Measurements from ENCODE around the gene ROR2.
"Not testable (repeated sequence)": the region's sequence is repeated elsewhere in the genome, so short reads cannot be mapped to it uniquely, and the experiment has no call there.

DNA sequence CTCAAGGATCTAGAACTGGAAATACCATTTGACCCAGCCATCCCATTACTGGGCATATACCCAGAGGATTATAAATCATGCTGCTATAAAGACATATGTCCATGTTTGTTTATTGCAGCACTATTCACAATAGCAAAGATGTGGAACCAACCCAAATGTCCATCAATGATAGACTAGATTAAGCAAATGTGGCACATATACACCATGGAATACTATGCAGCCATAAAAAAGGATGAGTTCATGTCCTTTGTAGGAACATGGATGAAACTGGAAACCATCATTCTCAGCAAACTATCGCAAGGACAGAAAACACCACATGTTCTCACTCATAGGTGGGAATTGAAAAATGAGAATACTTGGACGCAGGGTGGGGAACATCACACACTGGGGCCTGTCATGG is 336.0 kb downstream of the ROR2 start:
- TF ChIP-seq, protein P1, sequence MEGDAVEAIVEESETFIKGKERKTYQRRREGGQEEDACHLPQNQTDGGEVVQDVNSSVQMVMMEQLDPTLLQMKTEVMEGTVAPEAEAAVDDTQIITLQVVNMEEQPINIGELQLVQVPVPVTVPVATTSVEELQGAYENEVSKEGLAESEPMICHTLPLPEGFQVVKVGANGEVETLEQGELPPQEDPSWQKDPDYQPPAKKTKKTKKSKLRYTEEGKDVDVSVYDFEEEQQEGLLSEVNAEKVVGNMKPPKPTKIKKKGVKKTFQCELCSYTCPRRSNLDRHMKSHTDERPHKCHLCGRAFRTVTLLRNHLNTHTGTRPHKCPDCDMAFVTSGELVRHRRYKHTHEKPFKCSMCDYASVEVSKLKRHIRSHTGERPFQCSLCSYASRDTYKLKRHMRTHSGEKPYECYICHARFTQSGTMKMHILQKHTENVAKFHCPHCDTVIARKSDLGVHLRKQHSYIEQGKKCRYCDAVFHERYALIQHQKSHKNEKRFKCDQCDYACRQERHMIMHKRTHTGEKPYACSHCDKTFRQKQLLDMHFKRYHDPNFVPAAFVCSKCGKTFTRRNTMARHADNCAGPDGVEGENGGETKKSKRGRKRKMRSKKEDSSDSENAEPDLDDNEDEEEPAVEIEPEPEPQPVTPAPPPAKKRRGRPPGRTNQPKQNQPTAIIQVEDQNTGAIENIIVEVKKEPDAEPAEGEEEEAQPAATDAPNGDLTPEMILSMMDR (conservative IDR thresholded peaks at IDR 0.05; ENCODE audit: low read length): not testable (repeated sequence)
- TF ChIP-seq EZH2phosphoT487 (IDR thresholded peaks at IDR 0.05; ENCODE audit: borderline replicate concordance): not testable (repeated sequence)
